Mucosa of descending colon (tissue), 3 donors: ENCODE results near the gene PCGF2. TPM values are rescaled to one million over a fixed set of nuclear protein-coding genes. Genes with fewer than 3 reads are reported as not detected.

Experiments
- ATAC-seq: fragments of 200-7000 bp; cut with Tn5 transposase; one replicate; pipeline ENCODE4 v1.9.1; 2020; ENCODE audit warnings: mild to moderate bottlenecking, moderate library complexity
- DNase-seq, 3 donors: peaks; one replicate each; pipeline ENCODE4 v3.0.0-alpha.2; 2020
- H3K36me3 ChIP-seq: fragments of 200-600 bp; one replicate; pipeline ENCODE4 v1.8.0; 2021; ENCODE audit warnings: low read depth, mild to moderate bottlenecking
- H3K4me1 ChIP-seq: fragments of 200-600 bp; one replicate; pipeline ENCODE4 v1.8.0; 2021; ENCODE audit warnings: low read depth, mild to moderate bottlenecking
- H3K4me3 ChIP-seq: fragments of 200-600 bp; one replicate; pipeline ENCODE4 v1.8.0; 2021; ENCODE audit warnings: mild to moderate bottlenecking
- H3K9me3 ChIP-seq: fragments of 200-600 bp; one replicate; pipeline ENCODE4 v1.8.0; 2021; ENCODE audit warnings: mild to moderate bottlenecking
- CTCF ChIP-seq: fragments of 200-600 bp; IDR thresholded peaks from one replicate; pipeline ENCODE4 v1.8.0; 2022; ENCODE audit warnings: antibody characterized with exemption, mild to moderate bottlenecking
- intact Hi-C, 2 donors: fragments of 100-400 bp; cut with DNase I in 1 of 2; cut with micrococcal nuclease in 1 of 2; formaldehyde crosslinking; loops; one replicate each; pipeline versions ENCODE4 v1.11.0 to v1.11.1; 2022; cut with DNase I, micrococcal nuclease
- total RNA-seq, 3 donors: library from RNA; stranded (reverse); fragmentation: NEBNext Ultra II Directional in 2 of 3; extraction: Animal tissue kit (Norgen Biotek cat#: 25700) in 2 of 3; gene quantifications; one replicate each; pipeline versions ENCODE4 v1.2.1 to v1.2.4, GENCODE V29; 2021 to 2023
- donor health status: DM: no; HTN: no; CAD: no; lungs with moderate emphysema.
- donor health status: DM: no; HTN: no; CAD: no.
- donor health status: DM: no; HTN: yes; CAD: no.

The PCGF2 gene
- total RNA-seq, 3 donors from 2014 or later = 23.8 to 30.7 (median 25.5) TPM

- H3K4me1 ChIP-seq = peaks cover 51% of the 10 kb centered on the region
- DNase-seq = peak; percentile 61 to 69 (median 67)
These were observed 530 bp downstream of the PCGF2 start for GRCh38 chr17:38747463-38748148.

GRCh38 chr17:38746849-38747462 lies 1.2 kb downstream of the PCGF2 start:
- intact Hi-C loops = no loop called here
- no peak for TF ChIP-seq CTCF
- Histone ChIP-seq H3K4me1 (peaks cover 56% of the 10 kb centered on the region), H3K4me3 (peak overlapping the region; percentile 43), H3K9me3 (no peaks in the 10 kb centered on the region), H3K36me3 (no peaks in the 10 kb centered on the region)
- DNase-seq = peak in 1 of 3 donors; percentile 27
- ATAC-seq = no peak

More at GRCh38 chr17:38747463-38748148, 530 bp downstream of the PCGF2 start:
- no peak for ATAC-seq
- TF ChIP-seq CTCF = no peak
- Histone ChIP-seq H3K9me3 (no peaks in the 10 kb centered on the region), H3K36me3 (peaks cover 4% of the 10 kb centered on the region), H3K4me3 (peak overlapping the region; percentile 43)
- intact Hi-C loops = no loop called here

- ATAC-seq (no peak), DNase-seq (no peak)
- no peak for TF ChIP-seq CTCF
- intact Hi-C loops = no loop called here
- Histone ChIP-seq H3K9me3 (no peaks in the 10 kb centered on the region), H3K36me3 (no peaks in the 10 kb centered on the region), H3K4me3 (no peak overlapping the region), H3K4me1 (peaks cover 57% of the 10 kb centered on the region)
These were observed 1.9 kb downstream of the PCGF2 start for GRCh38 chr17:38746004-38746848.

- intact Hi-C loops = no loop called here
These were observed 2.6 kb downstream of the PCGF2 start for GRCh38 chr17:38745545-38745944.

More at GRCh38 chr17:38745545-38745944, 2.6 kb downstream of the PCGF2 start:
- ATAC-seq (no peak), DNase-seq (no peak)
- TF ChIP-seq CTCF = no peak
- H3K4me3 ChIP-seq = no peak overlapping the region
- H3K9me3 ChIP-seq = no peaks in the 10 kb centered on the region
- peaks cover 51% of the 10 kb centered on the region for H3K4me1 ChIP-seq
- no peaks in the 10 kb centered on the region for H3K36me3 ChIP-seq
